Measurements from ENCODE around the gene CPLANE1.
"Not testable (repeated sequence)": the region's sequence is repeated elsewhere in the genome, so short reads cannot be mapped to it uniquely, and the experiment has no call there.

Gene CPLANE1

GRCh38 chr5:37248970-37249814, at the start of gene CPLANE1:
CPLANE1 (minus strand) TSS chr5:37249376; CDS start chr5:37247698, 1,678 bp downstream.
- peak; percentile 25 for DNase-seq (ENCODE audit: low read depth)

GRCh38 chr5:37296313-37296712, 47.1 kb upstream of the CPLANE1 start:
- DNase-seq (ENCODE audit: low read depth) = not testable (repeated sequence)

GRCh38 chr5:37283214-37283820, 34.1 kb upstream of the CPLANE1 start:
- DNase-seq (ENCODE audit: low read depth) = no peak

DNA sequence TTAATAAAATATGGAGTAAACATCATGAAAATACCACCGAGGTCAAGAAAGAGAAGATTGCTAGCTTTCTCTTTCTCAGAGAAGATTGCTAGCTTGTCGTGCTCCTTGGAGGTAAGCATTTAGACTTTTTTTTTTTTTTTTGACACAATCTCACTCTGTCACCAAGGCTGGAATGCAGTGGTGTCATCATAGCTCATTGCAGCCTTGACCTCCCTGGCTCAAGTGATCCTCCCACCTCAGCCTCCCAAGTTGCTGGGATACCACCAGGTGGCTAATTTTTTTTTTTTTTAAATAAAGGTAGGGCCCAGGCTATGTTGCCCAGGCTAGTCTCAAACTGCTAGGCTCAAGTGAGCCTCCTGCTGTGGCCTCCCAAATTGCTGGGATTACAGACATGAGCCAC, 26.3 kb upstream of the CPLANE1 start:
- no peak for DNase-seq (ENCODE audit: low read depth)

- no peak for DNase-seq (ENCODE audit: low read depth)
Observed at GRCh38 chr5:37272511-37272910, 23.3 kb upstream of the CPLANE1 start.

DNA sequence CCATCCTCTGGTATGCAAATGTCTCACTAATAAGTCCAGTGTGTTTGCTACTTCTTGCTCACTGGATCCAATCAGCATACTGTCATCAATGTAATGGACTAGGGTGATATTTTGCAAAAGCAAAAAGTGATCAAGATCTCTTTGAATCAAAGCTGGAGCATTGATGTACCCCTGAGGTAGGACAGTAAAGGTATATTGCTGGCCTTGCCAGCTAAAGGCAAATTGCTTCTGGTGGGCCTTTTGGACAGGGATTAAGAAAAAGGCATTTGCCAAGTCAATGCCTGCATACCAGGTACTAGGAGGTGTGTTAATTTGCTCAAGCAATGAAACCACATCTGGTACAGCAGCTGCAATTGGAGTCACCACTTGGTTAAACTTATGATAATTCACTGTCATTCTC, 18.9 kb upstream of the CPLANE1 start:
- DNase-seq (ENCODE audit: low read depth) = not testable (repeated sequence)

- DNase-seq (ENCODE audit: low read depth) = no peak
Observed at GRCh38 chr5:37255774-37256358, 6.7 kb upstream of the CPLANE1 start.

- DNase-seq (ENCODE audit: low read depth) = no peak
Observed at GRCh38 chr5:37254581-37254980, 5.4 kb upstream of the CPLANE1 start.

DNA sequence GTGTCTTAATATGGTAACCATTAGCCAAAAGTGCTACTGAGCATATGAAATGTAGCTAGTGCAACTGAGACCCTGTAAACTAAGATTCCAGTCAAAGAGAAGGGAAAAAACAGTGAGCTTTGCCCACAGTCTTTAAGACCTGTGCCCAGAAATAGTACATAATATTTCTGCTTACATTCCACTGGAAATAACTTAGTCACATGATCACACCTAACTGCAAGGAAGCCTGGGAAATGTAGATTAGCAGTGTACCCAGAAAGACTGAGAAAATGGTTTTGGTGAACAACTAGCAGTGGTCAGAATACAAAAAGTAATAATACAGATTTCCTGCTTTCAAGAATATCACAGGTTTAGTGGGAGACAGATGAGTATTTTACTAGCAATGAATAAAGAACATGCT, 2.5 kb upstream of the CPLANE1 start:
- no peak for DNase-seq (ENCODE audit: low read depth)

GRCh38 chr5:37249815-37250164, 614 bp upstream of the CPLANE1 start:
- DNase-seq (ENCODE audit: low read depth) = no peak

GRCh38 chr5:37248421-37248969, 681 bp downstream of the CPLANE1 start:
- no peak for DNase-seq (ENCODE audit: low read depth)

DNA sequence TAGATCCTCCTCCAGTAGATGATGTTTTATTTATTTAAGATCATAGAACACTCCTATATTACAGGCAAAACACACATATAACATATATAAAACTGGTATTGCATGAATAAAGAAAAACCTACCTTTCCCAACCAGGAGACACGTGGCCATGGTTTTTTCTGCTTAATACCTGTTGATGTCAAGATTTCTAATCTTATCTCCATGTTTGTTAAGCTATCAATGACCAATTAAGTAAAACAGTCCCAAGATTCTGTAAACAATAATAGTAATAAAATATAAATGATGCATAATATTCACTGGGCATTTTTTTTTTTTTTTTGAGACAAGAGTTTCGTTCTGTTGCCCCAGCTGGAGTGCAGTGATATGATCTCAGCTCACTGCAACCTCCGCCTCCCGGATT, 1.7 kb downstream of the CPLANE1 start:
- no peak for DNase-seq (ENCODE audit: low read depth)

GRCh38 chr5:37247036-37247435, 2.1 kb downstream of the CPLANE1 start:
- no peak for DNase-seq (ENCODE audit: low read depth)

DNA sequence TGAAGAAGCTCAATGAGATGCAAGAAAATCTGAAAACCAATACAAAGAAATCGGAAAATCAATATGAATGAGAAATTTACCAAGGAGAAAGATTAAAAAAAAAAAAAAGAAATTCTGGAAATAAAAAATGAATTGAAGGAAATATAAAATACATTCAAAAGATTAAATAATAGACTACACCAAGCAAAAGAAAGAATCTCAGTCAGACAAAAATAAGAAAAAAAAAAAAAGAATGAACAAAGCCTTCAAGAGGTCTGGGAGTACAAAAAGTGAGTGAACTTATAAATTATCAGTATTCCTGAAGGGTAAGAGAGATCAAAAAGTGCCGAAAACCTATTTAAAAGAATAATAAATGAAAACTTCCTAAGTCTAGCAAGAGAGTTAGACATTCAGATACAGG, 14.9 kb downstream of the CPLANE1 start:
- no peak for DNase-seq (ENCODE audit: low read depth)

DNA sequence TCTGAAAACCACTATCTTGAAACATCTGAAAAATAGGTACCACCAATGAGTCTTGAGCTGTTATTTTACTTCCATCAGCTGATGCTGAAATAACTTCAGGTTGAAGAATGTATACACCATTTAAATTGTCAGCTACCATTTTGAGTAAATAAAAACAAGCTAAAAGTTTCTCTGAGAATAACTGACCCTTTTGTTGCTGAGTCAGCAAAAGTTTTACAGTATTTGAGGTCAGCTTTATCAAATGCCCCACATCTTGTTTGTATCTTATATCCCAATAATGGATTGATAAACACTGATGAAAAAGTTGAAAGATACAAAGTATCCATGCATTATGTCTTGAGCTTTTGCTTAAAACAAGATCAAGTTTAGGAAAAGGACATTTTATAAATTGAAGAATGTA, 22.8 kb downstream of the CPLANE1 start:
- DNase-seq (ENCODE audit: low read depth) = no peak

GRCh38 chr5:37222181-37222580, 27.0 kb downstream of the CPLANE1 start:
- no peak for DNase-seq (ENCODE audit: low read depth)

DNA sequence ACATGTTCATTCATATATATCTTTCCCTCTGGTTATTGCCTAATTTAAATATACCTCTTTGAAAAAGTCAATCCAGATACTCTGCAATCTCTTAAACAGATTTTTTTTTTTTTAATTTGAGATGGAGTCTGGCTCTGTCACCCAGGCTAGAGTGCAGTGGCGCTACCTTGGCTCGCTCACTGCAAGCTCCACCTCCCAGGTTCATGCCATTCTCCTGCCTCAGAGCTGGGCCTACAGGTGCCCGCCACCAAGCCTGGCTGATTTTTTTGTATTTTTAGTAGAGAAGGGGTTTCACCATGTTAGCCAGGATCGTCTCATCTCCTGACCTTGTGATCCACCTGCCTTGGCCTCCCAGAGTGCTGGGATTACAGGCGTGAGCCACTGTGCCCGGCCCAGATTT, 28.8 kb downstream of the CPLANE1 start:
- not testable (repeated sequence) for DNase-seq (ENCODE audit: low read depth)

GRCh38 chr5:37219384-37219783, 29.8 kb downstream of the CPLANE1 start:
- not testable (repeated sequence) for DNase-seq (ENCODE audit: low read depth)

- DNase-seq (ENCODE audit: low read depth) = no peak
Observed at GRCh38 chr5:37217976-37218375, 31.2 kb downstream of the CPLANE1 start.

GRCh38 chr5:37214550-37214949, 34.6 kb downstream of the CPLANE1 start:
- no peak for DNase-seq (ENCODE audit: low read depth)

DNA sequence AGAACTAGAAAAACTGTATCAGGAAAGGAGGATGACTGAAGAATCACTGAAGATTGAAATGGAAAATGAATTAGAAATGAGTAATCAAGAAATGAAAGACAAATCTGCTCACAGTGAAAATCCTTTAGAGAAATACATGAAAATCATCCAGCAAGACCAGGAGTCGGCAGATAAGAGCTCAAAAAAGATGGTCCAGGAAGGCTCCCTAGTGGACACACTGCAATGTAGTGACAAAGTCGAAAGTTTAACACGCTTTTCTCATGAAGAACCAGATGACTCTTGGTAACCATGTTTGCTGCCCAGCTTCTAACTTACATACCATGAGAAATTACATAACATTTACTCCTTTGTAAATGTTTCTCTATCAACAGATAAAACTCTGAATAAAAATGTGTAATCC, 37.1 kb downstream of the CPLANE1 start:
- no peak for DNase-seq (ENCODE audit: low read depth)

DNA sequence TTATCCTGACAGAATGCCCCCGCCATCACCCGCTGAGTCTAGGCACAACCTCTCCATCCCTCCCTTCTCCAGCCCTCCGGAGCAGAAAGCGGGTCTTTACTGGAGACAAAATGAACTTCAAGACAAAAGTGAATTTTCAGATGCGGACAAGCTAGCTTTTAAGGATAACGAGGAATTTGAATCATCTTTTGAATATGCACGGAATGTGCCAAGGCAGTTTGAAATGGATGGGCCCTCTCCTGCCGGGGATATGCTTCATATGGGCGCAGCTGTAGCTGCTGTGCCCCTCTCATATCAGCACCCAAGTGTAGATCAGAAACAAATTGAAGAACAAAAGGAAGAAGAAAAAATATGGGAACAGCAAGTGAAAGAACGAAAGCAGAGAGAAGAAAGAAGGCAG, 37.5 kb downstream of the CPLANE1 start:
- no peak for DNase-seq (ENCODE audit: low read depth)

Data from stimulated activated CD8-positive, alpha-beta memory T cell treated with anti-CD3 and anti-CD28 coated beads, Interleukin-12 subunit alpha, Interleukin-12 subunit beta, amount 100 ng/mL, for 1 hour (primary cell).